Ishikawa (cell line): Measurements from ENCODE around the gene NUDCD3.

Experiments used
- CEBPB ChIP-seq: IDR thresholded peaks from 2 replicates; pipeline ENCODE4 v1.6.1; 2012
- CREB1 ChIP-seq: IDR thresholded peaks from 2 replicates; pipeline ENCODE4 v1.6.1; 2012; ENCODE audit warnings: low read depth
- EGR1 ChIP-seq: IDR thresholded peaks from 2 replicates; pipeline ENCODE4 v1.6.1; 2012
- EP300 ChIP-seq: IDR thresholded peaks from 2 replicates; pipeline ENCODE4 v1.6.1; 2012; ENCODE audit warnings: borderline replicate concordance
- FOXM1 ChIP-seq: IDR thresholded peaks from 2 replicates; pipeline ENCODE4 v1.6.1; 2012; ENCODE audit warnings: low read depth, borderline replicate concordance
- MAX ChIP-seq: IDR thresholded peaks from 2 replicates; pipeline ENCODE4 v1.6.1; 2012
- NFIC ChIP-seq: IDR thresholded peaks from 2 replicates; pipeline ENCODE4 v1.6.1; 2012
- RAD21 ChIP-seq: IDR thresholded peaks from 2 replicates; pipeline ENCODE4 v1.6.1; 2012; ENCODE audit warnings: low read depth
- REST ChIP-seq: IDR thresholded peaks from 2 replicates; pipeline ENCODE4 v1.6.1; 2012; ENCODE audit warnings: low read depth, mild to moderate bottlenecking
- TAF1 ChIP-seq: IDR thresholded peaks from 2 replicates; pipeline ENCODE4 v1.6.1; 2012; ENCODE audit warnings: low read depth, mild to moderate bottlenecking
- TCF12 ChIP-seq: IDR thresholded peaks from 2 replicates; pipeline ENCODE4 v1.6.1; 2012; ENCODE audit warnings: low read depth
- TEAD4 ChIP-seq: IDR thresholded peaks from 2 replicates; pipeline ENCODE4 v1.6.1; 2012
- USF1 ChIP-seq: IDR thresholded peaks from 2 replicates; pipeline ENCODE4 v1.6.1; 2012
- YY1 ChIP-seq: IDR thresholded peaks from 2 replicates; pipeline ENCODE4 v1.6.1; 2012; ENCODE audit warnings: low read depth
- ZBTB7A ChIP-seq: IDR thresholded peaks from 2 replicates; pipeline ENCODE4 v1.6.1; 2012; ENCODE audit warnings: low read depth

Gene NUDCD3

GRCh38 chr7:44336491-44336890 lies 154.0 kb downstream of the NUDCD3 start:
- no peak for TF ChIP-seq EGR1
- TF ChIP-seq TEAD4, result no peak
- no peak for TF ChIP-seq USF1
- TF ChIP-seq YY1, result no peak
- TF ChIP-seq REST, result no peak
- TF ChIP-seq EP300, result no peak
- TF ChIP-seq MAX, result no peak
- no peak for TF ChIP-seq TCF12
- TF ChIP-seq CEBPB, result no peak
- TF ChIP-seq RAD21, result no peak
- TF ChIP-seq CREB1, result no peak
- no peak for TF ChIP-seq ZBTB7A
- no peak for TF ChIP-seq TAF1
- no peak for TF ChIP-seq FOXM1
- no peak for TF ChIP-seq NFIC

GRCh38 chr7:44335184-44335583 lies 155.3 kb downstream of the NUDCD3 start:
- TF ChIP-seq NFIC, result no peak
- TF ChIP-seq TAF1, result no peak
- TF ChIP-seq ZBTB7A, result no peak
- no peak for TF ChIP-seq TCF12
- TF ChIP-seq YY1, result no peak
- no peak for TF ChIP-seq USF1
- TF ChIP-seq TEAD4, result no peak
- TF ChIP-seq REST, result no peak
- no peak for TF ChIP-seq EP300
- no peak for TF ChIP-seq EGR1
- no peak for TF ChIP-seq MAX
- no peak for TF ChIP-seq CREB1
- TF ChIP-seq RAD21, result no peak
- TF ChIP-seq CEBPB, result no peak
- no peak for TF ChIP-seq FOXM1

- TF ChIP-seq REST (no peak), EP300 (no peak), CREB1 (no peak), RAD21 (no peak), USF1 (no peak), NFIC (no peak), FOXM1 (no peak), TAF1 (no peak), CEBPB (no peak), TEAD4 (no peak), ZBTB7A (no peak), EGR1 (no peak), TCF12 (no peak)
Observed at GRCh38 chr7:44334734-44335097, 155.7 kb downstream of the NUDCD3 start.
